Body of pancreas (tissue), 4 donors: ENCODE results near the gene LDLRAP1.

Experiments
- POLR2A ChIP-seq, 3 donors: fragments of 450-650 bp; IDR thresholded peaks; one replicate each; pipeline ENCODE4 v1.6.1; 2016; ENCODE audit warnings: antibody characterized with exemption in 3 of 3, mild to moderate bottlenecking in 2 of 3
- TF ChIP-seq, protein P1 (sequence below), 7 experiments: fragments of 450-650 bp in 4 of 7; fragments of 200-600 bp in 3 of 7; sonication (generic) in 3 of 7; IDR thresholded peaks; one replicate each; pipeline ENCODE4 v1.5.1; 2016 to 2019; ENCODE audit warnings: antibody characterized with exemption in 7 of 7

GRCh38 chr1:25562101-25562927, 18.9 kb downstream of the LDLRAP1 start:
- TF ChIP-seq POLR2A (IDR thresholded peaks at IDR 0.05) = no peak
- TF ChIP-seq, protein P1, sequence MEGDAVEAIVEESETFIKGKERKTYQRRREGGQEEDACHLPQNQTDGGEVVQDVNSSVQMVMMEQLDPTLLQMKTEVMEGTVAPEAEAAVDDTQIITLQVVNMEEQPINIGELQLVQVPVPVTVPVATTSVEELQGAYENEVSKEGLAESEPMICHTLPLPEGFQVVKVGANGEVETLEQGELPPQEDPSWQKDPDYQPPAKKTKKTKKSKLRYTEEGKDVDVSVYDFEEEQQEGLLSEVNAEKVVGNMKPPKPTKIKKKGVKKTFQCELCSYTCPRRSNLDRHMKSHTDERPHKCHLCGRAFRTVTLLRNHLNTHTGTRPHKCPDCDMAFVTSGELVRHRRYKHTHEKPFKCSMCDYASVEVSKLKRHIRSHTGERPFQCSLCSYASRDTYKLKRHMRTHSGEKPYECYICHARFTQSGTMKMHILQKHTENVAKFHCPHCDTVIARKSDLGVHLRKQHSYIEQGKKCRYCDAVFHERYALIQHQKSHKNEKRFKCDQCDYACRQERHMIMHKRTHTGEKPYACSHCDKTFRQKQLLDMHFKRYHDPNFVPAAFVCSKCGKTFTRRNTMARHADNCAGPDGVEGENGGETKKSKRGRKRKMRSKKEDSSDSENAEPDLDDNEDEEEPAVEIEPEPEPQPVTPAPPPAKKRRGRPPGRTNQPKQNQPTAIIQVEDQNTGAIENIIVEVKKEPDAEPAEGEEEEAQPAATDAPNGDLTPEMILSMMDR (IDR thresholded peaks at IDR 0.05) = no peak
